Measurements from ENCODE around the gene MYBPH. TPM values are rescaled to one million over a fixed set of nuclear protein-coding genes. Genes with fewer than 3 reads are reported as not detected.

The MYBPH gene
- total RNA-seq, 1 donor from 2014 or later, result not detected

DNA sequence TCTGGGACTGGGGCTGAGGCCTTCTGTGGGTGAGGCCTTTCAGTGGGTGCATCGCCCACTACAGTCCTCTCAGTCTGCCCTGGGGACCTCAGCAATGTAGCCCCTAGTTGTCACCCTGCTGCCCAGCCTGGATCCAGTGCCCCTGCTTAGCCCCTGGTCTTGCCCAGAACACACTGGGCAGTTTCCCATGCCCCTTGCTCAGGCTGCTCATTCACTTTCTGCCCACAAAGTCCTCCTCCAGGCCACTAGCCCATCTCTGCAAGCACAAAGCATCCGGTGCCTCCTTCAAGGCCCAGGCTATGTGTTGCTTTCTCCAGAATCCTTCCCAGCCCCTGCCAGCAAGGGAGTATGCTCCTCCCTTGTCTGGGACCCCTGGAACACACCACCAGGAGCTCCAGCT is 53.5 kb downstream of the MYBPH start:
- H3K4me3 Mint-ChIP-seq, result no peak overlapping the region
- H3K9me3 Mint-ChIP-seq, result no peaks in the 10 kb centered on the region
- H3K27ac Mint-ChIP-seq, result no peak overlapping the region
- H3K27me3 Mint-ChIP-seq, result peaks cover 62% of the 10 kb centered on the region
- H3K4me1 Mint-ChIP-seq, result peaks cover 14% of the 10 kb centered on the region
- DNase-seq, result no peak
- intact Hi-C loops (cut with micrococcal nuclease), result no loop called here
- H3K36me3 Mint-ChIP-seq (ENCODE audit: low read depth), result no peaks in the 10 kb centered on the region

GRCh38 chr1:203121186-203122015 is 54.2 kb downstream of the MYBPH start:
- DNase-seq, result no peak
- H3K27ac Mint-ChIP-seq, result no peak overlapping the region
- H3K4me3 Mint-ChIP-seq, result no peak overlapping the region
- no peaks in the 10 kb centered on the region for H3K36me3 Mint-ChIP-seq (ENCODE audit: low read depth)
- H3K4me1 Mint-ChIP-seq, result peaks cover 9% of the 10 kb centered on the region
- H3K9me3 Mint-ChIP-seq, result no peaks in the 10 kb centered on the region
- intact Hi-C loops (cut with micrococcal nuclease), result no loop called here
- H3K27me3 Mint-ChIP-seq, result peaks cover 59% of the 10 kb centered on the region

DNA sequence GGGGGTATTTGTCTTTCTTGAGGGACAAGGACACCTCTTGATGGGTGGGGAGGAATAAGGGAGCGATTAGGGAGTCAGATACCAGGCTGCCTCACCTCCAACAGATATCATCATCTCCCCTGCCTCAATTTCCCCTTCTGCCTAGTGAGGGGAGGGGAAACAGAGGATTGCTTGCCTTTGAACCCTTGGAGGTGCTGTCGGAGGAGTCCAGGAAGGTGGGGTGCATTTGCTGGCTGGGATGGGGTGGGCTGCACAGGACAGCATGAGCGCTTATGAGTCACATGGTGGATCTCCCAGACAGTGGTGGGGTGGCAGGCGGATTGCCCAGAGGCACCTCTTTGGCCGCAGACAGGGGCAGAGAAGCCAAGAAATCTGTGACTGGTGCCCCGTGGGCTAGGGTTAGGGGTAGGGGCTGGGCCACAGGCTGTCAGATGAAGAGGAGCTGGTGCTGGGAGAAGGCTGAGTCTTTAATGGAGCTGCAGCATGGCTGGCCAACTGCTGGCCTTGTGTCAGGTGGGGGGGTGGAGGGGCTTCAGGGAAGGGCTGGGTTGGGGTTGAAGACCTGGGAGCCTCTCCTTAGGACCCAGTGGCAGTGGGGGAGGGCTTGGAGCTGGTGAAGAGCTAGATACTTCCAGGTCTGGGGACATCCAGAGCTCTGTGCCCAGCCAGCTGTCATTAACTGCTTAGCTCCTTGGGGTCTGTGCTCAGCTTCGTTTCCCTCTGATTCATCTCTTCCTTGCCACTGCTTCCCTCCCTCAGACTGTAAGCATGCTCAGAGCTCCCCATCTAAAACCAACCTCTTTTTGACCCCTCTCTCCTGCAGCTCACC is 55.1 kb downstream of the MYBPH start:
- H3K27ac Mint-ChIP-seq, result no peak overlapping the region
- H3K36me3 Mint-ChIP-seq (ENCODE audit: low read depth), result no peaks in the 10 kb centered on the region
- H3K4me3 Mint-ChIP-seq, result no peak overlapping the region
- peaks cover 55% of the 10 kb centered on the region for H3K27me3 Mint-ChIP-seq
- no peaks in the 10 kb centered on the region for H3K9me3 Mint-ChIP-seq
- intact Hi-C loops (cut with micrococcal nuclease), result no loop called here
- peaks cover 9% of the 10 kb centered on the region for H3K4me1 Mint-ChIP-seq
- DNase-seq, result no peak

Other genes starting within 250 kb of the MYBPH start
- gene KLHL12, start 248.6 kb downstream of the MYBPH start, total RNA-seq, result 28.0 and 30.5 TPM in 2 replicates
- gene ADIPOR1, start 217.5 kb downstream of the MYBPH start, total RNA-seq, result 86.7 and 92.1 TPM in 2 replicates
- gene CYB5R1, start 208.6 kb downstream of the MYBPH start, total RNA-seq, result 18.0 and 19.9 TPM in 2 replicates
- gene TMEM183A, start 168.5 kb downstream of the MYBPH start, total RNA-seq, result 77.7 and 82.8 TPM in 2 replicates
- 34.2 and 35.1 TPM in 2 replicates for gene PPFIA4, start 149.3 kb downstream of the MYBPH start, total RNA-seq
- gene MYOG, start 89.8 kb downstream of the MYBPH start, total RNA-seq, result not detected in 2 replicates
- gene ADORA1, start 48.1 kb downstream of the MYBPH start, total RNA-seq, result not detected in 2 replicates
- not detected in 2 replicates for gene CHI3L1, start 10.9 kb upstream of the MYBPH start, total RNA-seq
- gene CHIT1, start 53.8 kb upstream of the MYBPH start, total RNA-seq, result 0.21 and 0.70 TPM in 2 replicates
- gene BTG2, start 129.7 kb upstream of the MYBPH start, total RNA-seq, result 106 and 108 TPM in 2 replicates
- 1.4 and 1.9 TPM in 2 replicates for gene FMOD, start 175.3 kb upstream of the MYBPH start, total RNA-seq

All from activated CD4-positive, alpha-beta T cell treated with anti-CD3 and anti-CD28 coated beads, Interleukin-2, amount 10 ng/mL, durations not matched to agents 24 days and 14 days (primary cell).